Smooth muscle cell (in vitro differentiated cells): ENCODE results near the gene STUB1. TPM values are rescaled to one million over a fixed set of nuclear protein-coding genes. Genes with fewer than 3 reads are reported as not detected.

Experiments used
- DNase-seq: peaks from one replicate; lab custom pipeline; 2025; ENCODE audit not compliant: unreplicated experiment; lab: John Stamatoyannopoulos, UW
- H2AFZ ChIP-seq: fragments of 200-600 bp; sonication (generic); 2 replicates; pipeline ENCODE4 v1.6.0; 2016; ENCODE audit warnings: antibody characterized with exemption, low read depth, mild to moderate bottlenecking
- H3F3A ChIP-seq: fragments of 200-600 bp; sonication (generic); 2 replicates; pipeline ENCODE4 v1.6.0; 2017; ENCODE audit warnings: antibody characterized with exemption, low read depth
- H3K27ac ChIP-seq: fragments of 200-600 bp; sonication (generic); 2 replicates; pipeline ENCODE4 v1.5.1; 2016; ENCODE audit warnings: low read depth, mild to moderate bottlenecking
- H3K27me3 ChIP-seq: fragments of 200-600 bp; sonication (generic); 2 replicates; pipeline ENCODE4 v1.6.1; 2016; ENCODE audit warnings: low read depth, mild to moderate bottlenecking
- H3K36me3 ChIP-seq: fragments of 200-600 bp; sonication (generic); 2 replicates; pipeline ENCODE4 v1.5.1; 2016; ENCODE audit warnings: low read depth
- H3K4me1 ChIP-seq: fragments of 200-600 bp; sonication (generic); 2 replicates; pipeline ENCODE4 v1.5.1; 2016; ENCODE audit warnings: low read depth
- H3K4me2 ChIP-seq: fragments of 200-600 bp; sonication (generic); 2 replicates; pipeline ENCODE4 v1.6.0; 2016; ENCODE audit warnings: mild to moderate bottlenecking
- H3K4me3 ChIP-seq: fragments of 200-600 bp; sonication (generic); 2 replicates; pipeline ENCODE4 v1.5.1; 2016; ENCODE audit warnings: mild to moderate bottlenecking
- H3K79me2 ChIP-seq: fragments of 200-600 bp; sonication (generic); 2 replicates; pipeline ENCODE4 v1.6.0; 2016; ENCODE audit warnings: low read depth, mild to moderate bottlenecking
- H3K9ac ChIP-seq: fragments of 200-600 bp; sonication (generic); 2 replicates; pipeline ENCODE4 v1.6.0; 2016; ENCODE audit warnings: low read depth
- H3K9me3 ChIP-seq: fragments of 200-600 bp; sonication (generic); replicated peaks from 2 replicates; pipeline ENCODE4 v1.5.1; 2016; ENCODE audit warnings: low read depth
- H4K20me1 ChIP-seq: fragments of 200-600 bp; sonication (generic); 2 replicates; pipeline ENCODE4 v1.6.0; 2016; ENCODE audit warnings: low read depth
- CTCF ChIP-seq: fragments of 200-600 bp; sonication (generic); IDR thresholded peaks from 2 replicates; pipeline ENCODE4 v1.5.1; 2017; ENCODE audit warnings: borderline replicate concordance, mild to moderate bottlenecking, antibody characterized with exemption; ENCODE audit not compliant: insufficient read depth, poor library complexity, severe bottlenecking
- WGBS: methylation state at CpG from one replicate; pipeline ENCODE4 v1.1.7; 2016; ENCODE audit warnings: low lambda C conversion rate; 5-methylcytosine and 5-hydroxymethylcytosine counted together
- polyA plus RNA-seq: library from polyadenylated mRNA; unstranded; fragments of >200 nt; fragmentation: Nextera tagmentation; extraction: Ambion mirVana; gene quantifications from 2 replicates; pipeline ENCODE4 v1.2.1, GENCODE V29; 2016
- total RNA-seq: library from RNA; depleted of rRNA; stranded (reverse); fragments of >200 nt; gene quantifications from 2 replicates; pipeline ENCODE4 v1.2.3, GENCODE V29; 2014

STUB1 gene
- total and polyA plus RNA-seq, 2 experiments from 2014 or later, result 99.0 to 196 TPM

- Histone ChIP-seq H3K27me3 (no peaks in the 10 kb centered on the region), H3K79me2 (no peaks in the 10 kb centered on the region), H4K20me1 (peaks cover 8% of the 10 kb centered on the region), H3K9me3 (no peaks in the 10 kb centered on the region), H2AFZ (no peak overlapping the region), H3K4me1 (peaks cover 15% of the 10 kb centered on the region), H3K27ac (no peak overlapping the region), H3K36me3 (no peaks in the 10 kb centered on the region), H3K9ac (no peak overlapping the region), H3F3A (no peaks in the 10 kb centered on the region), H3K4me3 (peak overlapping the region; percentile 61), H3K4me2 (peak overlapping the region; percentile 99)
- no peak for DNase-seq
- TF ChIP-seq CTCF, result peak; percentile 15
- 8% methylated on average over 59 of the region's 74 CpGs for WGBS
Observed at GRCh38 chr16:715477-716199, 35.4 kb downstream of the STUB1 start.

GRCh38 chr16:716200-716568 is 36.0 kb downstream of the STUB1 start:
- 51% methylated on average over 11 of the region's 12 CpGs for WGBS

GRCh38 chr16:716768-717325 is 36.6 kb downstream of the STUB1 start:
- no peak overlapping the region for H3K4me3 ChIP-seq
- no peaks in the 10 kb centered on the region for H3K9me3 ChIP-seq
- H4K20me1 ChIP-seq, result peaks cover 13% of the 10 kb centered on the region
- H2AFZ ChIP-seq, result no peak overlapping the region
- 96% methylated on average over 26 of the region's 29 CpGs for WGBS
- no peak overlapping the region for H3K9ac ChIP-seq
- no peak overlapping the region for H3K27ac ChIP-seq
- TF ChIP-seq CTCF, result no peak
- no peaks in the 10 kb centered on the region for H3K27me3 ChIP-seq
- peaks cover 15% of the 10 kb centered on the region for H3K4me1 ChIP-seq
- no peaks in the 10 kb centered on the region for H3F3A ChIP-seq
- no peak for DNase-seq
- no peaks in the 10 kb centered on the region for H3K79me2 ChIP-seq
- no peaks in the 10 kb centered on the region for H3K36me3 ChIP-seq
- no peak overlapping the region for H3K4me2 ChIP-seq

More at GRCh38 chr16:716200-716568, 36.0 kb downstream of the STUB1 start:
- Histone ChIP-seq H3K36me3 (no peaks in the 10 kb centered on the region), H3K79me2 (no peaks in the 10 kb centered on the region), H3K4me2 (peak overlapping the region; percentile 99), H3K9me3 (no peaks in the 10 kb centered on the region), H3K9ac (no peak overlapping the region), H4K20me1 (peaks cover 8% of the 10 kb centered on the region), H3K4me1 (peaks cover 15% of the 10 kb centered on the region), H3K27ac (no peak overlapping the region), H2AFZ (no peak overlapping the region), H3K27me3 (no peaks in the 10 kb centered on the region), H3F3A (no peaks in the 10 kb centered on the region), H3K4me3 (peak overlapping the region; percentile 61)
- no peak for TF ChIP-seq CTCF
- DNase-seq, result no peak
